DOHH2 (cell line): ENCODE results near the gene NPC2.
"Not testable (repeated sequence)": the region's sequence is repeated elsewhere in the genome, so short reads cannot be mapped to it uniquely, and the experiment has no call there.

ENCODE experiments used
- H3F3A ChIP-seq: fragments of 200-600 bp; sonication (generic), shearing (Covaris generic); 2 replicates; pipeline ENCODE4 v1.6.0; 2016; ENCODE audit warnings: antibody characterized with exemption, mild to moderate bottlenecking; ENCODE audit not compliant: control insufficient read depth, insufficient read depth
- H3K27ac ChIP-seq: fragments of 200-600 bp; sonication (generic); 2 replicates; pipeline ENCODE4 v1.5.1; 2014; ENCODE audit warnings: low read depth, mild to moderate bottlenecking, low read length, moderate library complexity
- H3K27me3 ChIP-seq: fragments of 200-600 bp; sonication (generic); 2 replicates; pipeline ENCODE4 v1.6.1; 2014; ENCODE audit warnings: mild to moderate bottlenecking, low read length, mixed read lengths; ENCODE audit not compliant: control insufficient read depth
- H3K36me3 ChIP-seq: fragments of 200-600 bp; sonication (generic); 2 replicates; pipeline ENCODE4 v1.6.1; 2014; ENCODE audit warnings: mild to moderate bottlenecking, low read length, moderate library complexity, mixed read lengths; ENCODE audit not compliant: control insufficient read depth
- H3K4me1 ChIP-seq: fragments of 200-600 bp; sonication (generic); 2 replicates; pipeline ENCODE4 v1.6.1; 2014; ENCODE audit warnings: mild to moderate bottlenecking, low read length, mixed read lengths; ENCODE audit not compliant: control insufficient read depth
- H3K4me2 ChIP-seq: fragments of 200-600 bp; sonication (generic); 2 replicates; pipeline ENCODE4 v1.6.0; 2014; ENCODE audit warnings: mild to moderate bottlenecking, low read length, moderate library complexity
- H3K4me3 ChIP-seq: fragments of 200-600 bp; sonication (generic); 2 replicates; pipeline ENCODE4 v1.5.1; 2014; ENCODE audit warnings: mild to moderate bottlenecking, low read length, mixed read lengths
- H3K79me2 ChIP-seq: fragments of 200-600 bp; sonication (generic); 2 replicates; pipeline ENCODE4 v1.6.1; 2014; ENCODE audit warnings: mild to moderate bottlenecking, low read length, mixed read lengths; ENCODE audit not compliant: control insufficient read depth
- H3K9me2 ChIP-seq: fragments of 200-600 bp; sonication (generic); replicated peaks from 2 replicates; pipeline ENCODE4 v1.6.1; 2014; ENCODE audit warnings: mild to moderate bottlenecking, low read length, mixed read lengths; ENCODE audit not compliant: control insufficient read depth
- H3K9me3 ChIP-seq: fragments of 200-600 bp; sonication (generic); 2 replicates; pipeline ENCODE4 v1.6.1; 2014; ENCODE audit warnings: antibody characterized with exemption, low read length, mixed read lengths; ENCODE audit not compliant: control insufficient read depth, insufficient read depth
- H4K20me1 ChIP-seq: fragments of 200-600 bp; sonication (generic); 2 replicates; pipeline ENCODE4 v1.6.0; 2014; ENCODE audit warnings: low read depth, mild to moderate bottlenecking, antibody characterized with exemption, low read length, moderate library complexity; ENCODE audit not compliant: control insufficient read depth, insufficient read depth
- EZH2phosphoT487 ChIP-seq: fragments of 200-600 bp; sonication (generic); IDR thresholded peaks from 2 replicates; pipeline ENCODE4 v1.6.1; 2017; ENCODE audit warnings: borderline replicate concordance, mild to moderate bottlenecking, antibody characterized with exemption, low read length, moderate library complexity, mixed read lengths
- TF ChIP-seq, protein P1 (sequence below): fragments of 200-600 bp; sonication (generic); IDR thresholded peaks from one replicate; pipeline ENCODE4 v1.5.1; 2014; ENCODE audit warnings: antibody characterized with exemption, mild to moderate bottlenecking, low read depth, low read length; ENCODE audit not compliant: poor library complexity, severe bottlenecking

Gene NPC2

DNA sequence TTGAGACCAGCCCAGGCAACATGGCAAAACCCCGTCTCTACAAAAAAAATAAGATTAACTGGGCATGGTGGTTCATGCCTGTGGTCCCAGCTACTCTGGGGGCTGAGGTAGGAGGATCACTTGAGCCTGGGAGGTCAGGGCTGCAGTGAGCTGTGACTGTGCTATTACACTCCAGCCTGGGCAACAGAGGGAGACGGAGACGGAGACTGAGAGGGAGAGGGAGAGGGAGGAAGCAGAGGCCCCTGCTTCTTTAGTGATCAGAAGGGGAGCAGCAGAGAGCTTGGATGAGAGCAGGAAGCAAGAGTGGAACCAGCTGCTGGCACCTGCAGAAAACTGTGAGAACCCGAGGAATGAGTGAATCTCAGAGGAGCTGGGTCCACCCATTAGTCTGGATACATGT is 46.4 kb upstream of the NPC2 start:
- TF ChIP-seq, protein P1, sequence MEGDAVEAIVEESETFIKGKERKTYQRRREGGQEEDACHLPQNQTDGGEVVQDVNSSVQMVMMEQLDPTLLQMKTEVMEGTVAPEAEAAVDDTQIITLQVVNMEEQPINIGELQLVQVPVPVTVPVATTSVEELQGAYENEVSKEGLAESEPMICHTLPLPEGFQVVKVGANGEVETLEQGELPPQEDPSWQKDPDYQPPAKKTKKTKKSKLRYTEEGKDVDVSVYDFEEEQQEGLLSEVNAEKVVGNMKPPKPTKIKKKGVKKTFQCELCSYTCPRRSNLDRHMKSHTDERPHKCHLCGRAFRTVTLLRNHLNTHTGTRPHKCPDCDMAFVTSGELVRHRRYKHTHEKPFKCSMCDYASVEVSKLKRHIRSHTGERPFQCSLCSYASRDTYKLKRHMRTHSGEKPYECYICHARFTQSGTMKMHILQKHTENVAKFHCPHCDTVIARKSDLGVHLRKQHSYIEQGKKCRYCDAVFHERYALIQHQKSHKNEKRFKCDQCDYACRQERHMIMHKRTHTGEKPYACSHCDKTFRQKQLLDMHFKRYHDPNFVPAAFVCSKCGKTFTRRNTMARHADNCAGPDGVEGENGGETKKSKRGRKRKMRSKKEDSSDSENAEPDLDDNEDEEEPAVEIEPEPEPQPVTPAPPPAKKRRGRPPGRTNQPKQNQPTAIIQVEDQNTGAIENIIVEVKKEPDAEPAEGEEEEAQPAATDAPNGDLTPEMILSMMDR, result no peak
- no peak for TF ChIP-seq EZH2phosphoT487
- Histone ChIP-seq H3K4me1 (no peaks in the 10 kb centered on the region), H3K36me3 (no peaks in the 10 kb centered on the region), H3K4me3 (no peak overlapping the region), H3K27me3 (no peaks in the 10 kb centered on the region; the same call in 1 of the 2 replicates), H3K4me2 (no peak overlapping the region), H3K79me2 (no peaks in the 10 kb centered on the region), H4K20me1 (no peaks in the 10 kb centered on the region), H3K9me2 (no peaks in the 10 kb centered on the region), H3F3A (no peaks in the 10 kb centered on the region), H3K9me3 (no peaks in the 10 kb centered on the region), H3K27ac (no peak overlapping the region)

GRCh38 chr14:74538411-74539391 is 45.6 kb upstream of the NPC2 start:
- Histone ChIP-seq H4K20me1 (no peaks in the 10 kb centered on the region), H3K4me1 (no peaks in the 10 kb centered on the region), H3K79me2 (no peaks in the 10 kb centered on the region), H3K4me2 (no peak overlapping the region), H3K27ac (no peak overlapping the region), H3K27me3 (no peaks in the 10 kb centered on the region; the same call in 1 of the 2 replicates), H3F3A (no peaks in the 10 kb centered on the region), H3K9me3 (no peaks in the 10 kb centered on the region), H3K4me3 (no peak overlapping the region), H3K36me3 (no peaks in the 10 kb centered on the region), H3K9me2 (no peaks in the 10 kb centered on the region)
- TF ChIP-seq EZH2phosphoT487, result no peak
- TF ChIP-seq, protein P1, result no peak

DNA sequence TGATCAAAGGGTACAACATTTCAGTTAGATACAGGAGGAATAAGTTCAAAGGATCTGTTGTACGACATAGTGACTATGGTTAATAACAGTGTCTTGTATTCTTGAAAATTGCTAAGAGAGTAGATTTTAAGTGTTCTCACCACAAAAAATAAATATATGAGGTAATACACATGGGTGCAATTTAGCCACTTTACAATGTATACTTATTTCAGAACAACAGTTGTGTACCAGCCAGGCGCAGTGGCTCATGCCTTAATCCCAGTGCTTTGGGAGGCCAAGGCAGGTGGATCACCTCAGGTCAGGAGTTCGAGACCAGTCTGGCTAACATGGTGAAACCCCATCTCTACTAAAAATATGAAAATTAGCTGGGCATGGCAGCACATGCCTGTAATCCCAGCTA is 43.2 kb upstream of the NPC2 start:
- H3K9me3 ChIP-seq, H3K4me2 ChIP-seq, H4K20me1 ChIP-seq, H3K79me2 ChIP-seq, H3K4me3 ChIP-seq, H3K36me3 ChIP-seq, H3K27ac ChIP-seq, H3F3A ChIP-seq, H3K27me3 ChIP-seq, H3K4me1 ChIP-seq, H3K9me2 ChIP-seq: not testable (repeated sequence)

DNA sequence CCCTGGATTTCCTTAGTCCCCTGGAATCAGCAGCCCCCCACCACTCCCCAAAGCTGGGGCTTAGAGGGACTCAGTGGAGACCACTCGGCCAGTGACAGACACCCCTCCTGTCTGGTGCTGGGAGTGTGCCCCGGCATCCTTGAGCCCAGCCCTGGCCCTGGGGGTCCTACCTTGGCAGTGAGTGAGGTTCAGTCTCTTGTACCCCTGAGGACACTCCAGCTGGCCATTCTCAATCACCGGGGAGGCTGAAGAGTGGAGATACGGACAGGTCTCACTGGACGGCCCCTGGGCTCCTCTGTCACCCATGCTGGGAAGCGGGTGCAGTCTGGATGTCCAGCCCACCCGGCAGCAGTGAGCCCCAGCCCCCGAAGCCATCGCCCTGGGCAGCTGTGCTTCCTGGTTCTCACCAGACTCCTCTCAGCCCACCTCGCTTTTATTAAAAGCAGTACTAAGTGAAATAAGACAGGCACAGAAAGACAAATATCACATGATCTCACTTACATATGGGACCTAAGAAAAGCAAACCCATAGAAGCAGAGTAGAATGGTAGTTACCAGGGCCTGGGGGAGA is 42.7 kb upstream of the NPC2 start:
- no peaks in the 10 kb centered on the region for H3K79me2 ChIP-seq
- H3K27me3 ChIP-seq, result no peaks in the 10 kb centered on the region; the same call in 1 of the 2 replicates
- no peaks in the 10 kb centered on the region for H3K36me3 ChIP-seq
- no peaks in the 10 kb centered on the region for H3K9me2 ChIP-seq
- no peaks in the 10 kb centered on the region for H3K4me1 ChIP-seq
- no peaks in the 10 kb centered on the region for H4K20me1 ChIP-seq
- H3K9me3 ChIP-seq, result no peaks in the 10 kb centered on the region
- H3K4me3 ChIP-seq, result no peak overlapping the region
- H3K4me2 ChIP-seq, result no peak overlapping the region
- no peaks in the 10 kb centered on the region for H3F3A ChIP-seq
- no peak for TF ChIP-seq EZH2phosphoT487
- no peak overlapping the region for H3K27ac ChIP-seq
